Measurements from ENCODE around the gene SUPT7L.
"Not testable (repeated sequence)": the region's sequence is repeated elsewhere in the genome, so short reads cannot be mapped to it uniquely, and the experiment has no call there.

Gene SUPT7L

GRCh38 chr2:27703638-27704341, 40.4 kb upstream of the SUPT7L start:
- Mint-ChIP-seq H3K36me3 (ENCODE audit: low read depth) (peaks cover 5% of the 10 kb centered on the region), H3K27me3 (no peaks in the 10 kb centered on the region), H3K4me1 (ENCODE audit: low read depth) (peaks cover 13% of the 10 kb centered on the region), H3K4me3 (no peak overlapping the region), H3K27ac (no peak overlapping the region), H3K9me3 (no peaks in the 10 kb centered on the region)
- intact Hi-C loops (cut with micrococcal nuclease): no loop called here

GRCh38 chr2:27702302-27702701, 38.9 kb upstream of the SUPT7L start:
- Mint-ChIP-seq H3K4me3 (no peak overlapping the region), H3K36me3 (ENCODE audit: low read depth) (peaks cover 20% of the 10 kb centered on the region), H3K4me1 (ENCODE audit: low read depth) (peaks cover 13% of the 10 kb centered on the region)

DNA sequence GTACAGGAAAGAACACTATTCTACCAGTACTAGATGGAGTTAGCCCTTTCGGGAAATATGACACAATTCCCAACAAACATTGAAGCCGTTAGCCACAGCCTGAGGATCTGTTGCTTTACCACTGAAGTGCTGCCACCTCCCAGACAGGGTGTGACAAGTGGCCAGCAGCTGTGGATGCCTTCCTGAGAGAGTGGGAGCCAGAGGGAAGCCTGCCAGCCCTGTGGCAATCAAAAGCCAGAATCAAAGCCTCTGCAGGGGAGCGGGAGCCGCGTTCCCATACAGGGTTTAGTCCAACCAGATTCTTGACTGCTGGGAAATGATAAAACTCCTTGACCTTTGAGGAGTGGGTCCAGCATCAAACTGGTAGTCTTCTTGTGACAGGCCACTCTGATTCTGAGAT, 38.3 kb upstream of the SUPT7L start:
- peaks cover 25% of the 10 kb centered on the region for H3K36me3 Mint-ChIP-seq (ENCODE audit: low read depth)
- no peak overlapping the region for H3K4me3 Mint-ChIP-seq
- peaks cover 13% of the 10 kb centered on the region for H3K4me1 Mint-ChIP-seq (ENCODE audit: low read depth)
- H3K27me3 Mint-ChIP-seq: no peaks in the 10 kb centered on the region
- no peaks in the 10 kb centered on the region for H3K9me3 Mint-ChIP-seq
- no peak overlapping the region for H3K27ac Mint-ChIP-seq
- intact Hi-C loops (cut with micrococcal nuclease): no loop called here

More at GRCh38 chr2:27702302-27702701, 38.9 kb upstream of the SUPT7L start:
- Mint-ChIP-seq H3K9me3 (no peaks in the 10 kb centered on the region), H3K27me3 (no peaks in the 10 kb centered on the region), H3K27ac (no peak overlapping the region)
- intact Hi-C loops (cut with micrococcal nuclease): no loop called here

DNA sequence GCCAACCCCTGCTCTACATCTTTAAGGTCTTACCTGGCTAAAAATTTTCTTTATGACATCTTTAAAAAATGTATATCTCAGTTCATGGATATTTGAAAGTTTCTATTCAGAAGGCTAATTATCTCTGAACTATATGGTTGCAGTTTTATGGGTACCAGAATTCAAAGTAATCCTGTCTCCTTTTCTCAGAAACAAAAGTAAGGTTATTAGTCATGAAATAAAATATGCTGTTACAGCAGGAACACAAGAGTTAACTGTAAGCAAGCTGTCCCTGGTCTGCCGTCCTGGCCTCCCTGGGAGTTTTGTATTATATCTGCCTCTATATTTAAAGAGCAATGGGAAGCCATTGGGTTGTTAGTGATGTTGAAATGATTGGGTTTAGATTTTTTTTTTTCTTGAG, 34.2 kb upstream of the SUPT7L start:
- H3K27me3 Mint-ChIP-seq: no peaks in the 10 kb centered on the region

DNA sequence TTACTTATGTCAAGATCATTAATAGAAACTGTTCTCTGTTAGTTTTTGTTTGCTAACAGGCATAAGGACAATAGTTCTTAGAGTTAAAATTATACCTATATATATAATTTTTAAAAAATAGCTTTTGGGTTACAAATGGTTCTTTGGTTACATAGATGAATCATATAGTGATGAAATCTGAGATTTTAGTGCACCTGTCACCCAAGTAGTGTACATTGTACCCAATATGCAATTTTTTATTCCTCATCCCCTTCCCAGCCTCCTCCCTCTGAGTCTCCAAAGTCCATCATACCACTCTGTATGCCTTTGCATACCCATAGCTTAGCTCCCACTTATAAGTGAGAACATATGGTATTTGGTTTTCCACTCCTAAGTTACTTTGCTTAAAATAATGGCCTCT, 26.6 kb upstream of the SUPT7L start:
- H3K27me3 Mint-ChIP-seq: no peaks in the 10 kb centered on the region
- peaks cover 77% of the 10 kb centered on the region for H3K36me3 Mint-ChIP-seq (ENCODE audit: low read depth)
- H3K4me1 Mint-ChIP-seq (ENCODE audit: low read depth): no peaks in the 10 kb centered on the region
- H3K9me3 Mint-ChIP-seq: no peaks in the 10 kb centered on the region
- intact Hi-C loops (cut with micrococcal nuclease): no loop called here
- no peak overlapping the region for H3K27ac Mint-ChIP-seq
- no peak overlapping the region for H3K4me3 Mint-ChIP-seq

More for the DNA sequence above, 34.2 kb upstream of the SUPT7L start:
- Mint-ChIP-seq H3K4me3 (no peak overlapping the region), H3K4me1 (ENCODE audit: low read depth) (no peaks in the 10 kb centered on the region), H3K9me3 (no peaks in the 10 kb centered on the region), H3K27ac (no peak overlapping the region), H3K36me3 (ENCODE audit: low read depth) (peaks cover 49% of the 10 kb centered on the region)
- intact Hi-C loops (cut with micrococcal nuclease): no loop called here

DNA sequence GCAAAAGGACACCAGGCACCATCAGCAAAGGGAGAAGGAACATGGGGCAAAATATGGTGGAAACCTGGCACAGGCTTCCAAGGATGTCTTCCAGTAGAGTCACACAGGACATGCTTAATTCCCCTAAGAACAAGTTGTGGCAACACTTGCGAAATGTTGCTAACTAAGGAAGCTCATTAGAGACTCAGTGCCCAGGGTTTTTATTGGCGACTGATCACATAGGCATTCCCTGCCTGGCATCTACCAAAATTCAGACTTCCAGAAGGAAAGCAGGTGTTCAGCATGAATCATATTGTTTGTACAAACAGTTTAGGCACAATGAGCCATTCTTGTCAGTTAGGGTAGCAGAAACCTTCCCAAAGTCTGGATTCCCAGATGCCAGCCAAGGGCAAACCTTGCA, 26.0 kb upstream of the SUPT7L start:
- intact Hi-C loops (cut with micrococcal nuclease): no loop called here
- Mint-ChIP-seq H3K4me3 (no peak overlapping the region), H3K4me1 (ENCODE audit: low read depth) (no peaks in the 10 kb centered on the region), H3K27me3 (no peaks in the 10 kb centered on the region), H3K9me3 (no peaks in the 10 kb centered on the region), H3K27ac (no peak overlapping the region), H3K36me3 (ENCODE audit: low read depth) (peaks cover 84% of the 10 kb centered on the region)

DNA sequence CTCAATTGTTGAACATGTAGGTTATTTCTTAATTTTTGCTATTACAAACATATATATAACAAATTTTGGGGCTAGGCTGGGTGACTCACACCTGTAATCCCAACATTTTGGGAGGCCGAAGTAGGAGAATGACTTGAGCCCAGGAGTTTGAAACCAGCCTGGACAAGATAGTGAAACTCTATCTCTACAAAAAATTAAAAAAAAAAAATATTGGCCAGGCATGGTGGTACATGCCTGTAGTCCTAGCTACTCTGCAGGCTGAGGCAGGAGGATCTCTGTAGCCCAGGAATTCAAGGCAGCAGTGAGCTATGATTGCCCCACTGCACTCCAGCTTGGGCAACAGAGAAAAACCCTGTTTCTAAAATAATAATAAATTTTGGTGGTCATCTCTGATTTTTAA, 23.8 kb upstream of the SUPT7L start:
- Mint-ChIP-seq H3K4me3 (no peak overlapping the region), H3K27ac (no peak overlapping the region), H3K4me1 (ENCODE audit: low read depth) (peaks cover 5% of the 10 kb centered on the region), H3K36me3 (ENCODE audit: low read depth) (peaks cover 85% of the 10 kb centered on the region), H3K9me3 (no peaks in the 10 kb centered on the region), H3K27me3 (no peaks in the 10 kb centered on the region)
- intact Hi-C loops (cut with micrococcal nuclease): no loop called here

DNA sequence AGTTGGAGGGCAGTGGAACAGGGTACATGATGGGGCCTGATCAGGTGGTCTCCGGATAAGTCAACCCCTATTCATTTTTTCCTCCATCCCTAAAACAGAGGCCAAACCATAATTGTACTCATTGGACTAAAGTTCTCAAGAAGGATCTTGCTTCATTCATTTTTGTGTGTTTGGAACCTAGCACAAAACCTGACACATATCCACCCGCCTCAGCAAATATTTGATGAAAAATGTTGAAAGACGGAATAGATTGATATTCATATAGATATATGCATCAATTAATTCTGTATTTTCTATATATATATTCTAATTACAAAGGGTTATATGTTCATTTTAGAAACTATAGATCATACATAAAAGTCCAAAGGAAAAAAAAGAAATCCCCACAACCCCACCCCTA, 22.2 kb upstream of the SUPT7L start:
- no peak overlapping the region for H3K4me3 Mint-ChIP-seq
- no peak overlapping the region for H3K27ac Mint-ChIP-seq
- peaks cover 5% of the 10 kb centered on the region for H3K4me1 Mint-ChIP-seq (ENCODE audit: low read depth)
- intact Hi-C loops (cut with micrococcal nuclease): no loop called here
- H3K9me3 Mint-ChIP-seq: no peaks in the 10 kb centered on the region
- H3K36me3 Mint-ChIP-seq (ENCODE audit: low read depth): peaks cover 83% of the 10 kb centered on the region
- no peaks in the 10 kb centered on the region for H3K27me3 Mint-ChIP-seq

DNA sequence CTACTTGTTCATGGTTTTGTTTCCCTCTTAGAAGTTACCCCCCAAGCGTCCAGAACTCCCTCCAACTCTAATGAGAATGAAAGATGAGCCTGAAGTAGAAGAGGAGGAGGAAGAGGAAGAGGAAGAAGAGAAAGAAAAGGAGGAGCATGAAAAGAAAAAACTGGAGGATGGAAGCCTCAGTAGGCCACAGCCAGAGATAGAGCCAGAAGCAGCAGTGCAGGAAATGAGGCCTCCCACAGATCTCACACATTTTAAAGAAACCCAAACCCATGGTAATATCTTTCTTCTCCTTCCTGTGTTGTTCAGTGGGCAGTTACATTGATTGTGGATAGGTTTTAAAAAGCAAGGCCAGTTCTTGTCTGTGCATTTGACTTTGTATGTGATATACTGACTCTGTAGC, 21.6 kb upstream of the SUPT7L start:
- H3K27me3 Mint-ChIP-seq; H3K27ac Mint-ChIP-seq; H3K9me3 Mint-ChIP-seq; H3K4me3 Mint-ChIP-seq; intact Hi-C loops (cut with micrococcal nuclease); H3K4me1 Mint-ChIP-seq (ENCODE audit: low read depth): not testable (repeated sequence)
- H3K36me3 Mint-ChIP-seq (ENCODE audit: low read depth): peaks cover 83% of the 10 kb centered on the region

DNA sequence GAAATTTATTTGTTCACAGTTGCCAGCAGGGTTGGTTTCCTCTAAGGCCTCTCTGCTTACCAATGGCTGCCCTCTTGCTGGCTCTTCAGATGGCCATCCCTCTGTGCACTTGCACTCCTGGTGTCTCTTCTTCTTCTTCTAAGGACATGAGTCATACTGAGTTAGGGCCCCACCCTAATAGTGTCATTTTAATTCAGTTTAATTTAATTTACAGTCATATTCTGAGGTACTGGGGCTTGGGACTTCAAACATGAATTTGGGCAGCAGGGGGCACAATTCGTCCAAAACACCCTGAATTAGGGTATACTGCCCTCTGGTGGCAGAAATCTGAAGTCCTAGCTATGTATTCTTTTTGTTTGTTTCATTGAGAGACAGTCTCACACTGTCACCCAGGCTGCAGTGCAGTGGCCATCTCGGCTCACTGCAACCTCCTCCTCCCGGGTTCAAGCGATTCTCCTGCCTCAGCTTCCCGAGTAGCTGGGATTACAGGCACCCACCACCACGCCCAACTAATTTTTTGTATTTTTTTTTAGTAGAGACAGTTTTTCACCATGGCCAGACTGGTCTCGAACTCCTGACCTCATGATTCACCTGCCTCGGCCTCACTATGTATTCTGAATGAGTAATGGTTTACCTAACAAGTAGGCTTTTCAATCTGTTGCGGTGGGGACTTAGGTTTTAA, 20.1 kb upstream of the SUPT7L start:
- Mint-ChIP-seq H3K4me1 (ENCODE audit: low read depth) (peaks cover 5% of the 10 kb centered on the region), H3K4me3 (no peak overlapping the region), H3K9me3 (no peaks in the 10 kb centered on the region), H3K27ac (peak overlapping the region; percentile 13), H3K27me3 (no peaks in the 10 kb centered on the region), H3K36me3 (ENCODE audit: low read depth) (peaks cover 84% of the 10 kb centered on the region)
- intact Hi-C loops (cut with micrococcal nuclease): no loop called here

DNA sequence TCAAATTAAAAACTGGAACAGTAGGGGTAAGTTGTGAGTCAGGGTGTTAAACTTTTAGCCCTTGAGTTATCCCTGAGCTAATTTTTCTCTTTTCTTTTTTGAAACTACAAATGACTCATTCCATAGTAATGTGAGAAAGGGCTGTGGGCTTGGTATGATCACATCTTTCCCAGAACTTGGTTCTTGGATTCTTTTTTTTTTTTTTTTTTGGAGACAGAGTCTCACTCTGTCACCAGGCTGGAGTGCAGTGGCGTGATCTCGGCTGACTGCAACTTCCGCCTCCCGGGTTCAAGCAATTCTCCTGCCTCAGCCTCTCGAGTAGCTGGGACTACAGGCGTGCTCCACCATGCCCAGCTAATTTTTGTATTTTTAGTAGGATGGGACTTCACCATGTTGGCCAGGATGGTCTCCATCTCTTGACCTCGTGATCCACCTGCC, 18.9 kb upstream of the SUPT7L start:
- Mint-ChIP-seq H3K27ac (peak overlapping the region; percentile 30), H3K36me3 (ENCODE audit: low read depth) (peaks cover 84% of the 10 kb centered on the region)
- H3K27me3 Mint-ChIP-seq; H3K4me1 Mint-ChIP-seq (ENCODE audit: low read depth); H3K9me3 Mint-ChIP-seq; intact Hi-C loops (cut with micrococcal nuclease); H3K4me3 Mint-ChIP-seq: not testable (repeated sequence)

- peaks cover 5% of the 10 kb centered on the region for H3K4me1 Mint-ChIP-seq (ENCODE audit: low read depth)
- peaks cover 90% of the 10 kb centered on the region for H3K36me3 Mint-ChIP-seq (ENCODE audit: low read depth)
- intact Hi-C loops (cut with micrococcal nuclease): no loop called here
- H3K9me3 Mint-ChIP-seq: no peaks in the 10 kb centered on the region
- H3K4me3 Mint-ChIP-seq: no peak overlapping the region
- H3K27ac Mint-ChIP-seq: peak overlapping the region; percentile 30
- no peaks in the 10 kb centered on the region for H3K27me3 Mint-ChIP-seq
These were observed 18.4 kb upstream of the SUPT7L start for GRCh38 chr2:27681841-27682240.

- Mint-ChIP-seq H3K27ac (no peak overlapping the region), H3K4me3 (no peak overlapping the region), H3K27me3 (no peaks in the 10 kb centered on the region), H3K9me3 (no peaks in the 10 kb centered on the region), H3K4me1 (ENCODE audit: low read depth) (peaks cover 5% of the 10 kb centered on the region), H3K36me3 (ENCODE audit: low read depth) (peaks cover 90% of the 10 kb centered on the region)
- intact Hi-C loops (cut with micrococcal nuclease): no loop called here
These were observed 17.2 kb upstream of the SUPT7L start for GRCh38 chr2:27680571-27680970.

DNA sequence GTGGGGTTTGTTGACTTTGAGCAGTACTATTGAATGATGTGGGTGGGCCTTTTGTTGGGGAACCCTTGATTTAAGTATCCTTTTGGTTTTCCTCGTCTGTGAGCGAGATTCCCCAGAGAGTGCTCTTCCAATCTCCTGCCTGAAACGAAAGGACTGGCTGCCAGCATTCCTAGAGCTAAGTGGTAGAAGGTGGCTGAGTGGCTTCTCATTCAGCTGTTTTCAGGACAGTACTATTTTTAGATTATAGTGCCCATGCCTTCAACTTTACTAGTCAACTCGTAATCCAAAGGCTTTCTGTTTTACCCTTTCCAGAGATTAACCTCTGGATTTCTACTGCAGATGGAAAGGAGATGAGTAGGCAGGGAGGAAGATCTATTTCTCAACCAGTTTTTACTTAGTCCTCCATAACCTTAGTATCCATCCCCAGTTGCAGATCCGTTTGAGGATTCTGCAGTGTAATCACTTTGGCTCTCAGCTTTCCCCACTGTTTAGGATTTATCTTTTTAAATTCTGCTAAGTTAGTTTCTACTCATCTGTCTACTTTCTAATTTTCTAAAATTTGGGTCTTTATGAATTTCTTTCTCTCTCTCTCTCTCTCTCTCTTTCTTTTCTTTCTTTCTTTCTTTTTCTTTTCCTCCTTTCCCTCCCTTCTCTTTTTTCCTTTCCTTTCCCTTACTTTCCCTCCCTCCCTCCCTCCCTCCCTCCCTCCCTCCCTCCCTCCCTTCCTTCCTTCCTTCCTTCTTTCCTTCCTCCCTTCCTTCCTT, 9.5 kb upstream of the SUPT7L start:
- intact Hi-C loops (cut with micrococcal nuclease): no loop called here
- Mint-ChIP-seq H3K27me3 (no peaks in the 10 kb centered on the region), H3K36me3 (ENCODE audit: low read depth) (peaks cover 98% of the 10 kb centered on the region), H3K27ac (no peak overlapping the region), H3K4me1 (ENCODE audit: low read depth) (peaks cover 6% of the 10 kb centered on the region), H3K4me3 (no peak overlapping the region), H3K9me3 (no peaks in the 10 kb centered on the region)

Data from dendritic cell treated with granulocyte-macrophage colony-stimulating factor and Interleukin-4, amounts not matched to agents 40 ng/mL and 50 ng/mL, for 4 days (primary cell).